DLD1 (cell line): ENCODE data around the gene PAFAH1B2.

Source experiments
- in situ Hi-C: cut with HindIII; loops from 2 replicates; pipeline ENCODE4 v1.10.0; 2017; ENCODE audit warnings: low sequenced_read_pairs

PAFAH1B2 gene

GRCh38 chr11:117187428-117187798 is 43.3 kb downstream of the PAFAH1B2 start:
- in situ Hi-C loops: no loop called here

GRCh38 chr11:117187799-117188481 is 43.9 kb downstream of the PAFAH1B2 start:
- in situ Hi-C loops: no loop called here

GRCh38 chr11:117188620-117189081 is 44.6 kb downstream of the PAFAH1B2 start:
- in situ Hi-C loops: no loop called here

GRCh38 chr11:117189191-117189940 is 45.3 kb downstream of the PAFAH1B2 start:
- in situ Hi-C loops: no loop called here

GRCh38 chr11:117189941-117190544 is 46.0 kb downstream of the PAFAH1B2 start:
- in situ Hi-C loops: no loop called here

GRCh38 chr11:117191680-117192400 is 47.8 kb downstream of the PAFAH1B2 start:
- in situ Hi-C loops: no loop called here

GRCh38 chr11:117192401-117192875 is 48.4 kb downstream of the PAFAH1B2 start:
- in situ Hi-C loops: no loop called here

- in situ Hi-C loops: no loop called here
These were observed 49.3 kb downstream of the PAFAH1B2 start for GRCh38 chr11:117193130-117194020.

GRCh38 chr11:117194267-117194666 is 50.2 kb downstream of the PAFAH1B2 start:
- in situ Hi-C loops: no loop called here

GRCh38 chr11:117195258-117195657 is 51.2 kb downstream of the PAFAH1B2 start:
- in situ Hi-C loops: no loop called here

- in situ Hi-C loops: no loop called here
These were observed 51.7 kb downstream of the PAFAH1B2 start for GRCh38 chr11:117195761-117196160.

- in situ Hi-C loops: no loop called here
These were observed 52.9 kb downstream of the PAFAH1B2 start for GRCh38 chr11:117197006-117197405.

- in situ Hi-C loops: no loop called here
These were observed 53.7 kb downstream of the PAFAH1B2 start for GRCh38 chr11:117197516-117198456.

GRCh38 chr11:117198613-117199012 is 54.5 kb downstream of the PAFAH1B2 start:
- in situ Hi-C loops: no loop called here

GRCh38 chr11:117199053-117199915 is 55.2 kb downstream of the PAFAH1B2 start, which contains the start of gene TAGLN:
Gene TAGLN, plus strand, starts transcription at chr11:117199370. Its CDS starts 3,644 bp downstream, at chr11:117203014.
- in situ Hi-C loops: no loop called here

- in situ Hi-C loops: no loop called here
These were observed 56.1 kb downstream of the PAFAH1B2 start for GRCh38 chr11:117199916-117200812.
